ENCODE results near the gene PATZ1. TPM values are rescaled to one million over a fixed set of nuclear protein-coding genes. Genes with fewer than 3 reads are reported as not detected.
A peak's percentile ranks its signal among the peaks of the same experiment; 100 is the strongest.

The PATZ1 gene
- total RNA-seq, 2 donors from 2014 or later, result 9.2 to 15.5 TPM

- H3K9me3 ChIP-seq, result no peaks in the 10 kb centered on the region
- no peak for TF ChIP-seq CTCF (IDR thresholded peaks at IDR 0.05)
- H3K4me1 ChIP-seq, result peaks cover 0 to 51% of the 10 kb centered on the region in 2 donors
- H3K27ac ChIP-seq, result peak overlapping the region; percentile 93 to 99
- peak; percentile 98 for DNase-seq (ENCODE audit: low spot score)
- H3K4me3 ChIP-seq, result peak overlapping the region; percentile 56 to 73
- H3K27me3 ChIP-seq, result no peaks in the 10 kb centered on the region
- peaks cover 34% of the 10 kb centered on the region for H3K36me3 ChIP-seq
Measured at GRCh38 chr22:31290494-31291471, 55.4 kb downstream of the PATZ1 start.

GRCh38 chr22:31289344-31289743, 56.8 kb downstream of the PATZ1 start:
- Histone ChIP-seq H3K36me3 (peaks cover 48% of the 10 kb centered on the region), H3K4me3 (no peak overlapping the region)
- no peak for DNase-seq (ENCODE audit: low spot score)

GRCh38 chr22:31288496-31289240, 57.5 kb downstream of the PATZ1 start:
- DNase-seq (ENCODE audit: low spot score), result no peak
- no peaks in the 10 kb centered on the region for H3K27me3 ChIP-seq
- H3K4me3 ChIP-seq, result no peak overlapping the region
- H3K36me3 ChIP-seq, result peaks cover 54% of the 10 kb centered on the region
- H3K4me1 ChIP-seq, result peaks cover 0 to 48% of the 10 kb centered on the region in 2 donors
- no peaks in the 10 kb centered on the region for H3K9me3 ChIP-seq
- TF ChIP-seq CTCF (IDR thresholded peaks at IDR 0.05), result no peak
- H3K27ac ChIP-seq, result peak overlapping the region; percentile 93 to 99

More at GRCh38 chr22:31289344-31289743, 56.8 kb downstream of the PATZ1 start:
- Histone ChIP-seq H3K27me3 (no peaks in the 10 kb centered on the region), H3K9me3 (no peaks in the 10 kb centered on the region), H3K4me1 (peaks cover 0 to 48% of the 10 kb centered on the region in 2 donors), H3K27ac (peak overlapping the region; percentile 93 to 99)
- TF ChIP-seq CTCF (IDR thresholded peaks at IDR 0.05), result no peak

- Histone ChIP-seq H3K27ac (peak overlapping the region; percentile 50 to 99), H3K4me3 (no peak overlapping the region), H3K27me3 (no peaks in the 10 kb centered on the region), H3K9me3 (no peaks in the 10 kb centered on the region), H3K4me1 (peaks cover 0 to 43% of the 10 kb centered on the region in 2 donors), H3K36me3 (peaks cover 57% of the 10 kb centered on the region)
- no peak for DNase-seq (ENCODE audit: low spot score)
- no peak for TF ChIP-seq CTCF (IDR thresholded peaks at IDR 0.05)
Measured at GRCh38 chr22:31287818-31288495, 58.2 kb downstream of the PATZ1 start.

Data from right atrium auricular region (tissue), 2 donors.